Ishikawa (cell line): ENCODE measurements around the gene LUZP2.

Experiments used
- CEBPB ChIP-seq: IDR thresholded peaks from 2 replicates; pipeline ENCODE4 v1.6.1; 2012
- CREB1 ChIP-seq: IDR thresholded peaks from 2 replicates; pipeline ENCODE4 v1.6.1; 2012; ENCODE audit warnings: low read depth
- EGR1 ChIP-seq: IDR thresholded peaks from 2 replicates; pipeline ENCODE4 v1.6.1; 2012
- EP300 ChIP-seq: IDR thresholded peaks from 2 replicates; pipeline ENCODE4 v1.6.1; 2012; ENCODE audit warnings: borderline replicate concordance
- FOXM1 ChIP-seq: IDR thresholded peaks from 2 replicates; pipeline ENCODE4 v1.6.1; 2012; ENCODE audit warnings: low read depth, borderline replicate concordance
- NFIC ChIP-seq: IDR thresholded peaks from 2 replicates; pipeline ENCODE4 v1.6.1; 2012
- RAD21 ChIP-seq: IDR thresholded peaks from 2 replicates; pipeline ENCODE4 v1.6.1; 2012; ENCODE audit warnings: low read depth
- TAF1 ChIP-seq: IDR thresholded peaks from 2 replicates; pipeline ENCODE4 v1.6.1; 2012; ENCODE audit warnings: low read depth, mild to moderate bottlenecking
- TCF12 ChIP-seq: IDR thresholded peaks from 2 replicates; pipeline ENCODE4 v1.6.1; 2012; ENCODE audit warnings: low read depth
- TEAD4 ChIP-seq: IDR thresholded peaks from 2 replicates; pipeline ENCODE4 v1.6.1; 2012
- YY1 ChIP-seq: IDR thresholded peaks from 2 replicates; pipeline ENCODE4 v1.6.1; 2012; ENCODE audit warnings: low read depth
- ZBTB7A ChIP-seq: IDR thresholded peaks from 2 replicates; pipeline ENCODE4 v1.6.1; 2012; ENCODE audit warnings: low read depth
- TF ChIP-seq, protein P1 (sequence below): IDR thresholded peaks from 2 replicates; pipeline ENCODE4 v1.6.1; 2012
- TF ChIP-seq, protein P2 (sequence below): IDR thresholded peaks from 2 replicates; pipeline ENCODE4 v1.6.1; 2012; ENCODE audit warnings: low read depth, mild to moderate bottlenecking
- TF ChIP-seq, protein P3 (sequence below): IDR thresholded peaks from 2 replicates; pipeline ENCODE4 v1.6.1; 2012

Gene LUZP2

DNA sequence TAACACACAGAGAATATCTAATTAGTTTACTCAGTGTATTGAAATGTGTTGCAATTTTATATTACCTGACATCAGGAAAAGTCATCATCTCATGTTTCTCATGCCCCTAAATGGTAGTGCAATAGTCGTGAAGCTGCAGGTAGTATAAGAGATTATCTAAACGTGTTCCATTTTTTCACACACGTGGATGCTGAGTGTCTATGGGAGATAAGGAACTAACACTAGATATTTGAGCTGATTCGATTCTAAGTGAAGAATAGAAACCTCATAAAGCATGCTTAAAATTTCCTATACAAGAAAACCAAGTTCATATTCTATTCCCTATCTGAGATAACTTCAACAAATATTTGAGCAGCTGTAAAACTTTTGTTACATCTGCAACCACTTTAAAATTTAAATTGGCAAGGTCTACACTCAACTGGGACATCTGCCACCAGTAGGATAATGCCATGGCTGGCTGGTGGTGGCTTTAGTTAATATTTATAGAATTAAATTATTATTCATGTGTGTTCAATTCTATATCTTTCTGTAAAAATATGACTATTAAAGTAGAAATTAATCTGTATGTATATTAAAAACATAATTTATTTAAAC is 388.8 kb downstream of the LUZP2 start:
- no peak for TF ChIP-seq YY1
- no peak for TF ChIP-seq CREB1
- TF ChIP-seq, protein P1, sequence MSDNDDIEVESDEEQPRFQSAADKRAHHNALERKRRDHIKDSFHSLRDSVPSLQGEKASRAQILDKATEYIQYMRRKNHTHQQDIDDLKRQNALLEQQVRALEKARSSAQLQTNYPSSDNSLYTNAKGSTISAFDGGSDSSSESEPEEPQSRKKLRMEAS, result no peak
- TF ChIP-seq TAF1, result no peak
- TF ChIP-seq, protein P2, sequence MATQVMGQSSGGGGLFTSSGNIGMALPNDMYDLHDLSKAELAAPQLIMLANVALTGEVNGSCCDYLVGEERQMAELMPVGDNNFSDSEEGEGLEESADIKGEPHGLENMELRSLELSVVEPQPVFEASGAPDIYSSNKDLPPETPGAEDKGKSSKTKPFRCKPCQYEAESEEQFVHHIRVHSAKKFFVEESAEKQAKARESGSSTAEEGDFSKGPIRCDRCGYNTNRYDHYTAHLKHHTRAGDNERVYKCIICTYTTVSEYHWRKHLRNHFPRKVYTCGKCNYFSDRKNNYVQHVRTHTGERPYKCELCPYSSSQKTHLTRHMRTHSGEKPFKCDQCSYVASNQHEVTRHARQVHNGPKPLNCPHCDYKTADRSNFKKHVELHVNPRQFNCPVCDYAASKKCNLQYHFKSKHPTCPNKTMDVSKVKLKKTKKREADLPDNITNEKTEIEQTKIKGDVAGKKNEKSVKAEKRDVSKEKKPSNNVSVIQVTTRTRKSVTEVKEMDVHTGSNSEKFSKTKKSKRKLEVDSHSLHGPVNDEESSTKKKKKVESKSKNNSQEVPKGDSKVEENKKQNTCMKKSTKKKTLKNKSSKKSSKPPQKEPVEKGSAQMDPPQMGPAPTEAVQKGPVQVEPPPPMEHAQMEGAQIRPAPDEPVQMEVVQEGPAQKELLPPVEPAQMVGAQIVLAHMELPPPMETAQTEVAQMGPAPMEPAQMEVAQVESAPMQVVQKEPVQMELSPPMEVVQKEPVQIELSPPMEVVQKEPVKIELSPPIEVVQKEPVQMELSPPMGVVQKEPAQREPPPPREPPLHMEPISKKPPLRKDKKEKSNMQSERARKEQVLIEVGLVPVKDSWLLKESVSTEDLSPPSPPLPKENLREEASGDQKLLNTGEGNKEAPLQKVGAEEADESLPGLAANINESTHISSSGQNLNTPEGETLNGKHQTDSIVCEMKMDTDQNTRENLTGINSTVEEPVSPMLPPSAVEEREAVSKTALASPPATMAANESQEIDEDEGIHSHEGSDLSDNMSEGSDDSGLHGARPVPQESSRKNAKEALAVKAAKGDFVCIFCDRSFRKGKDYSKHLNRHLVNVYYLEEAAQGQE, result no peak
- TF ChIP-seq, protein P3, sequence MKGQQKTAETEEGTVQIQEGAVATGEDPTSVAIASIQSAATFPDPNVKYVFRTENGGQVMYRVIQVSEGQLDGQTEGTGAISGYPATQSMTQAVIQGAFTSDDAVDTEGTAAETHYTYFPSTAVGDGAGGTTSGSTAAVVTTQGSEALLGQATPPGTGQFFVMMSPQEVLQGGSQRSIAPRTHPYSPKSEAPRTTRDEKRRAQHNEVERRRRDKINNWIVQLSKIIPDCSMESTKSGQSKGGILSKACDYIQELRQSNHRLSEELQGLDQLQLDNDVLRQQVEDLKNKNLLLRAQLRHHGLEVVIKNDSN, result no peak
- no peak for TF ChIP-seq EGR1
- no peak for TF ChIP-seq NFIC
- TF ChIP-seq ZBTB7A, result no peak
- TF ChIP-seq TEAD4, result no peak
- TF ChIP-seq EP300, result no peak
- no peak for TF ChIP-seq CEBPB
- no peak for TF ChIP-seq TCF12
- no peak for TF ChIP-seq RAD21
- TF ChIP-seq FOXM1, result no peak

DNA sequence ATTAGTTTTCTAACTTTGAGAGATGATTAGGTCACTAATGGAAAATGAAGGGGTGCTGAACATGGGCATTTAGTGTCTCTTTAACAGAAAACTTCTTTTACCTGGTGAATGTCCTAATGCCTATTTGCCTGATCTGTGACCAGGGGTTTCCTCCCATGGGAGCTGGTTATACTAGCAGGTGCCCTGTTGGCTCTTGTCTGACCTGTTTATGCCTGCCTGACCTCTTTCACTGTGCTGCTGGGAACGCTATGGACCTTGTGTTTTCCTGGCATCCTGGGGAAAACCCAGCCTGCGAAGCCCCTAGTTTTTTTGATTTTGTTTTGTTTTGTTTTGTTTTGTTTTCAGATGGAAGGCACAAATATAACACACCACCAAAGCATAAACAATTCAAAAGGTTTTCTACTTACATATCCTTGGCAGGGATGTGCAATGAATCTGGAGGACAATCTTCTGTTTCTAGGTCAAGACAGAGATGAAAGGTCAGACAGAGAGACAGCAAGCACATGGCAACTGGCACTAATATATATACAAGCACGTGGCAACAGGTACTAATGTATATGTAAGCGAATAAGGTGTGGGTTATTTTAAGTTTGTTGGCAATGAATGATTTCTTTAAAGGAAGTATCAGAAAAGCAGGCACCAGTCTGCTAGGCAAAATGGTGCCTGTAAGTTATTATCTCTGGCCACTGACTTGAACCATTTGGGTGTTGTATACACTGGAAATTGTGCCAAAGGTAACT is 390.2 kb downstream of the LUZP2 start:
- TF ChIP-seq TAF1 (no peak), NFIC (no peak), CEBPB (no peak), YY1 (no peak), CREB1 (no peak), TCF12 (no peak), EP300 (no peak), TEAD4 (no peak), EGR1 (no peak), RAD21 (no peak), FOXM1 (no peak), ZBTB7A (no peak)
- TF ChIP-seq, protein P3, result no peak
- TF ChIP-seq, protein P2, result no peak
- TF ChIP-seq, protein P1, result no peak

DNA sequence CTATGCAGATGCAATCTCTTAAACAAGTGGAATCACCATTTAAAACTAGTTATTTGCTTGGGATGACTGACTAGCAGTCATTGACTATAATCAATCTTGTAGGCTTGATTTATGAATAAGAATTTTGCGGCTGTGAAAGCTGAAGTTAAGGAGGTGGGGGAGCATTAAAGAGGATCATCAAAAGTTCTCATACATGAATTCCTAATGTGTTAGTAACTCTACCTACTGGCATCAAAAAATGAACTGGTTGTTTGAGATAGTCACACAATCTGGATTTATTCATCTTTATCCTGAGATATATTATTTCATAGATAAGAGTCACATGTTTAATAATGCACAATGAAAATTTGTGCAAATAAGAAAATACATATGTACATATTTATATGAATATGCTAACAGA is 393.6 kb downstream of the LUZP2 start:
- TF ChIP-seq, protein P1, result no peak
- TF ChIP-seq TEAD4, result no peak
- TF ChIP-seq EP300, result no peak
- TF ChIP-seq, protein P3, result no peak
- no peak for TF ChIP-seq CREB1
- TF ChIP-seq ZBTB7A, result no peak
- TF ChIP-seq TCF12, result no peak
- TF ChIP-seq FOXM1, result no peak
- TF ChIP-seq RAD21, result no peak
- TF ChIP-seq, protein P2, result no peak
